IMR-90 (cell line): ENCODE measurements around the gene NKD1. TPM values are rescaled to one million over a fixed set of nuclear protein-coding genes. Genes with fewer than 3 reads are reported as not detected.

Experiments
- ATAC-seq: fragments of 200-7000 bp; cut with Tn5 transposase; 2 replicates; pipeline ENCODE4 v1.9.1; 2020; ENCODE audit warnings: low read depth, mild to moderate bottlenecking, moderate library complexity
- BruUV-seq: library from RNA; stranded (reverse); fragments of 400-500 nt; replicated peaks from 2 replicates; lab custom pipeline; 2021; lab: Mats Ljungman, UMichigan
- CTCF ChIA-PET: fragments of 300-600 bp; formaldehyde crosslinking; extraction: SDS; loops from one replicate; lab custom pipeline; 2021; ENCODE audit warnings: antibody characterized with exemption; lab: Yijun Ruan, JAX
- POLR2A ChIA-PET: fragments of 300-600 bp; sonication (Branson Sonifier 250); formaldehyde crosslinking; loops from one replicate; lab custom pipeline; 2022; ENCODE audit warnings: antibody characterized with exemption; ENCODE audit not compliant: unreplicated experiment; lab: Charles Lee
- DNase-seq: peaks from one replicate; pipeline ENCODE4 v3.0.0; 2013
- H2AFZ ChIP-seq: replicated peaks from 2 replicates; pipeline ENCODE3; 2013; ENCODE audit warnings: low read length, mild to moderate bottlenecking; ENCODE audit not compliant: poor library complexity
- H2AK5ac ChIP-seq: 2 replicates; pipeline ENCODE4 v1.6.1; 2013; ENCODE audit warnings: low read depth, low read length, inconsistent platforms
- H2AK9ac ChIP-seq: replicated peaks from 2 replicates; pipeline ENCODE3; 2013; ENCODE audit warnings: mild to moderate bottlenecking, low read depth, low read length, moderate library complexity; ENCODE audit not compliant: poor library complexity
- H2BK120ac ChIP-seq: 2 replicates; pipeline ENCODE4 v1.6.1; 2013; ENCODE audit warnings: low read depth, low read length, inconsistent platforms
- H2BK15ac ChIP-seq: 3 replicates; pipeline ENCODE4 v1.6.1; 2013; ENCODE audit warnings: low read depth, low read length, inconsistent platforms
- H2BK20ac ChIP-seq: 2 replicates; pipeline ENCODE4 v1.6.1; 2013; ENCODE audit warnings: low read depth, mild to moderate bottlenecking, inconsistent platforms, low read length, moderate library complexity
- H2BK5ac ChIP-seq: 2 replicates; pipeline ENCODE4 v1.6.1; 2013; ENCODE audit warnings: mild to moderate bottlenecking, low read depth, low read length, inconsistent platforms; ENCODE audit not compliant: poor library complexity, severe bottlenecking
- H3K14ac ChIP-seq: replicated peaks from 2 replicates; pipeline ENCODE4 v1.6.1; 2013; ENCODE audit warnings: low read depth, low read length, inconsistent platforms
- H3K18ac ChIP-seq: 2 replicates; pipeline ENCODE4 v1.6.1; 2013; ENCODE audit warnings: low read depth, low read length, control low read depth
- H3K23ac ChIP-seq: 2 replicates; pipeline ENCODE4 v1.6.1; 2013; ENCODE audit warnings: low read depth, low read length, inconsistent platforms
- H3K27ac ChIP-seq: 2 replicates; pipeline ENCODE4 v1.5.1; 2013; ENCODE audit warnings: mild to moderate bottlenecking, control low read depth, low read length; ENCODE audit not compliant: insufficient read depth
- H3K27me3 ChIP-seq: 2 replicates; pipeline ENCODE4 v1.6.1; 2013; ENCODE audit warnings: low read length; ENCODE audit not compliant: control insufficient read depth, insufficient read depth
- H3K36me3 ChIP-seq: 2 replicates; pipeline ENCODE4 v1.6.1; 2013; ENCODE audit warnings: low read length, mixed read lengths; ENCODE audit not compliant: control insufficient read depth, insufficient read depth
- H3K4ac ChIP-seq: 2 replicates; pipeline ENCODE4 v1.6.1; 2013; ENCODE audit warnings: low read depth, low read length, inconsistent platforms
- H3K4me1 ChIP-seq: 2 replicates; pipeline ENCODE4 v1.6.1; 2013; ENCODE audit warnings: low read length, mixed read lengths; ENCODE audit not compliant: control insufficient read depth, insufficient read depth
- H3K4me2 ChIP-seq: 2 replicates; pipeline ENCODE4 v1.6.1; 2013; ENCODE audit warnings: low read depth, mild to moderate bottlenecking, control low read depth, low read length, moderate library complexity
- H3K4me3 ChIP-seq: 2 replicates; pipeline ENCODE4 v1.5.1; 2013; ENCODE audit warnings: low read depth, mild to moderate bottlenecking, control low read depth, low read length, moderate library complexity; ENCODE audit not compliant: insufficient read depth
- H3K56ac ChIP-seq: 2 replicates; pipeline ENCODE4 v1.6.1; 2013; ENCODE audit warnings: low read length, inconsistent platforms; ENCODE audit not compliant: insufficient read depth; ENCODE audit errors: extremely low read depth
- H3K79me1 ChIP-seq, 2 experiments: 2 replicates each; pipeline ENCODE4 v1.6.1; 2013; ENCODE audit warnings: low read length in 2 of 2, inconsistent platforms in 1 of 2, low read depth in 1 of 2
- H3K9ac ChIP-seq: 2 replicates; pipeline ENCODE4 v1.6.1; 2013; ENCODE audit warnings: low read depth, low read length, control low read depth
- H3K9me1 ChIP-seq: 2 replicates; pipeline ENCODE4 v1.6.1; 2013; ENCODE audit warnings: low read length, inconsistent platforms; ENCODE audit not compliant: insufficient read depth
- H3K9me3 ChIP-seq: 2 replicates; pipeline ENCODE4 v1.6.1; 2013; ENCODE audit warnings: low read length; ENCODE audit not compliant: control insufficient read depth, insufficient read depth
- H4K20me1 ChIP-seq: 2 replicates; pipeline ENCODE4 v1.6.1; 2013; ENCODE audit warnings: low read length, inconsistent platforms; ENCODE audit not compliant: insufficient read depth
- H4K5ac ChIP-seq: 2 replicates; pipeline ENCODE4 v1.6.1; 2013; ENCODE audit warnings: mild to moderate bottlenecking, low read depth, low read length, control low read depth
- H4K8ac ChIP-seq, 2 experiments: 2 replicates each; pipeline ENCODE4 v1.6.1; 2013; ENCODE audit warnings: low read depth in 2 of 2, low read length in 2 of 2, control low read depth in 1 of 2, inconsistent platforms in 1 of 2
- H4K91ac ChIP-seq: 2 replicates; pipeline ENCODE4 v1.6.1; 2013; ENCODE audit warnings: low read depth, low read length, inconsistent platforms; ENCODE audit not compliant: insufficient read depth
- BHLHE40 ChIP-seq: fragments of 150-350 bp; IDR thresholded peaks from 2 replicates; pipeline ENCODE4 v1.6.1; 2016; ENCODE audit warnings: mild to moderate bottlenecking, low read depth, low read length
- CEBPB ChIP-seq: IDR thresholded peaks from 2 replicates; pipeline ENCODE4 v1.6.1; 2012; ENCODE audit warnings: low read depth, low read length, improper control_type of control experiment
- CHD1 ChIP-seq: IDR thresholded peaks from 2 replicates; pipeline ENCODE4 v1.6.1; 2012; ENCODE audit warnings: low read depth, low read length, improper control_type of control experiment
- CTCF ChIP-seq: conservative IDR thresholded peaks from 2 replicates; pipeline ENCODE4 v1.5.1; 2012; ENCODE audit warnings: mild to moderate bottlenecking, low read depth, low read length, improper control_type of control experiment
- FOS ChIP-seq: fragments of 150-350 bp; IDR thresholded peaks from 2 replicates; pipeline ENCODE4 v1.6.1; 2016; ENCODE audit warnings: low read depth, low read length
- MAFK ChIP-seq: IDR thresholded peaks from 2 replicates; pipeline ENCODE4 v1.6.1; 2012; ENCODE audit warnings: low read depth, low read length, improper control_type of control experiment
- MAZ ChIP-seq: IDR thresholded peaks from 2 replicates; pipeline ENCODE4 v1.6.1; 2012; ENCODE audit warnings: low read depth, mild to moderate bottlenecking, low read length, improper control_type of control experiment, moderate library complexity, borderline replicate concordance
- MXI1 ChIP-seq: IDR thresholded peaks from 2 replicates; pipeline ENCODE4 v1.6.1; 2012; ENCODE audit warnings: low read depth, mild to moderate bottlenecking, low read length, moderate library complexity, borderline replicate concordance
- NFE2L2 ChIP-seq: fragments of 150-350 bp; IDR thresholded peaks from 2 replicates; pipeline ENCODE4 v1.6.1; 2016; ENCODE audit warnings: low read depth, mild to moderate bottlenecking, low read length
- POLR2A ChIP-seq: IDR thresholded peaks from 2 replicates; pipeline ENCODE4 v1.6.1; 2012; ENCODE audit warnings: mild to moderate bottlenecking, low read depth, low read length
- RAD21 ChIP-seq: IDR thresholded peaks from 2 replicates; pipeline ENCODE4 v1.6.1; 2012; ENCODE audit warnings: low read length, improper control_type of control experiment
- RCOR1 ChIP-seq: IDR thresholded peaks from 2 replicates; pipeline ENCODE4 v1.6.1; 2012; ENCODE audit warnings: mild to moderate bottlenecking, low read length, improper control_type of control experiment; ENCODE audit not compliant: insufficient replicate concordance
- RFX5 ChIP-seq: IDR thresholded peaks from 2 replicates; pipeline ENCODE4 v1.8.0; 2012; ENCODE audit warnings: low read depth, mild to moderate bottlenecking, low read length, moderate library complexity
- SMC3 ChIP-seq: fragments of 150-350 bp; IDR thresholded peaks from 2 replicates; pipeline ENCODE4 v1.6.1; 2016; ENCODE audit warnings: low read depth, mild to moderate bottlenecking, antibody characterized with exemption, low read length, moderate library complexity
- USF2 ChIP-seq: fragments of 150-350 bp; IDR thresholded peaks from 2 replicates; pipeline ENCODE4 v1.6.1; 2017; ENCODE audit warnings: mild to moderate bottlenecking, antibody characterized with exemption, low read length, low read depth
- WGBS, 2 experiments: methylation state at CpG; one replicate each; pipeline versions ENCODE4 v1.1.5 to v1.1.7; 2013; ENCODE audit warnings: missing lambda C conversion rate in 2 of 2; ENCODE audit not compliant: insufficient read length in 1 of 2; ENCODE audit errors: extremely low coverage in 2 of 2; 5-methylcytosine and 5-hydroxymethylcytosine counted together
- dilution Hi-C: fragments of 300-500 bp; cut with HindIII; formaldehyde crosslinking; loops from one replicate; pipeline ENCODE4 v1.14.3; 2018; ENCODE audit warnings: low sequenced_read_pairs; ENCODE audit not compliant: unreplicated experiment
- in situ Hi-C: fragments of 300-500 bp; cut with MboI; formaldehyde crosslinking; loops from 3 replicates; pipeline ENCODE4 v1.14.3; 2019; ENCODE audit warnings: low sequenced_read_pairs, inconsistent platforms, mixed read lengths
- intact Hi-C: fragments of 100-400 bp; cut with micrococcal nuclease; formaldehyde crosslinking; loops from 2 replicates; pipeline ENCODE4 v1.10.0; 2022
- polyA plus RNA-seq, 3 experiments: library from polyadenylated mRNA; depleted of rRNA; stranded (reverse); fragments of >200 nt; gene quantifications; 2 replicates each; pipeline ENCODE4 v1.2.3, GENCODE V29; 2012; ENCODE audit warnings: low replicate concordance in 1 of 3
- total RNA-seq: library from RNA; depleted of rRNA; stranded (reverse); fragments of >200 nt; gene quantifications from 2 replicates; pipeline ENCODE4 v1.2.3, GENCODE V29; 2012
- TF ChIP-seq, protein P1 (sequence below): fragments of 150-350 bp; IDR thresholded peaks from 2 replicates; pipeline ENCODE4 v1.6.1; 2016; ENCODE audit warnings: low read depth, mild to moderate bottlenecking, low read length, moderate library complexity, borderline replicate concordance

The NKD1 gene
- total and polyA plus RNA-seq, 2 of the 4 experiments (the other 2 are of a cell fraction) = not detected

GRCh38 chr16:50614955-50615724, 66.9 kb downstream of the NKD1 start:
- H2AK5ac ChIP-seq = no peak overlapping the region
- no peak overlapping the region for H3K4me3 ChIP-seq
- H2BK20ac ChIP-seq = no peak overlapping the region
- TF ChIP-seq SMC3 (no peak), CTCF (no peak), RAD21 (no peak), CEBPB (no peak), FOS (no peak), USF2 (no peak), NFE2L2 (no peak), POLR2A (no peak), RFX5 (no peak), MAFK (no peak), CHD1 (no peak), BHLHE40 (no peak), MAZ (no peak), RCOR1 (no peak), MXI1 (no peak)
- TF ChIP-seq, protein P1, sequence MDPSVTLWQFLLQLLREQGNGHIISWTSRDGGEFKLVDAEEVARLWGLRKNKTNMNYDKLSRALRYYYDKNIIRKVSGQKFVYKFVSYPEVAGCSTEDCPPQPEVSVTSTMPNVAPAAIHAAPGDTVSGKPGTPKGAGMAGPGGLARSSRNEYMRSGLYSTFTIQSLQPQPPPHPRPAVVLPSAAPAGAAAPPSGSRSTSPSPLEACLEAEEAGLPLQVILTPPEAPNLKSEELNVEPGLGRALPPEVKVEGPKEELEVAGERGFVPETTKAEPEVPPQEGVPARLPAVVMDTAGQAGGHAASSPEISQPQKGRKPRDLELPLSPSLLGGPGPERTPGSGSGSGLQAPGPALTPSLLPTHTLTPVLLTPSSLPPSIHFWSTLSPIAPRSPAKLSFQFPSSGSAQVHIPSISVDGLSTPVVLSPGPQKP = no peak
- H3K14ac ChIP-seq = no peak overlapping the region
- H3K9me1 ChIP-seq = no peaks in the 10 kb centered on the region
- no peak overlapping the region for H3K18ac ChIP-seq
- H4K91ac ChIP-seq = no peak overlapping the region
- H3K36me3 ChIP-seq = no peaks in the 10 kb centered on the region
- ChIA-PET CTCF (no interaction called here), POLR2A (no interaction called here)
- in situ Hi-C loops = no loop called here
- no peak overlapping the region for H2AK9ac ChIP-seq
- H3K23ac ChIP-seq = no peak overlapping the region
- H4K5ac ChIP-seq = no peak overlapping the region
- no peaks in the 10 kb centered on the region for H3K4me1 ChIP-seq
- no peak overlapping the region for H3K56ac ChIP-seq
- H3K27ac ChIP-seq = no peak overlapping the region
- dilution Hi-C loops = no loop called here
- H2BK5ac ChIP-seq = no peak overlapping the region
- H3K9ac ChIP-seq = no peak overlapping the region
- no peak overlapping the region for H2BK15ac ChIP-seq
- H3K4ac ChIP-seq = no peak overlapping the region
- no peak overlapping the region for H3K4me2 ChIP-seq
- no peaks in the 10 kb centered on the region for H3K79me1 ChIP-seq
- H3K27me3 ChIP-seq = peaks cover 28% of the 10 kb centered on the region
- H4K8ac ChIP-seq = no peak overlapping the region
- no peak overlapping the region for H2BK120ac ChIP-seq
- intact Hi-C loops = no loop called here
- no peak for DNase-seq
- H3K9me3 ChIP-seq = no peaks in the 10 kb centered on the region
- BruUV-seq = no TSS peak
- H4K20me1 ChIP-seq = no peaks in the 10 kb centered on the region
- WGBS, 2 experiments = 15% methylated on average over 4 of the region's 7 CpGs; no CpG with 5 or more reads in 1 of the 2 experiments
- H2AFZ ChIP-seq = no peak overlapping the region
- ATAC-seq = no peak
